OCI-LY1 (cell line): ENCODE results near the gene EMC7.

Source experiments
- EZH2 ChIP-seq: fragments of 200-600 bp; sonication (generic), shearing (Covaris generic); IDR thresholded peaks from 2 replicates; pipeline ENCODE4 v1.8.0; 2017; ENCODE audit warnings: borderline replicate concordance, mixed run types, mild to moderate bottlenecking, antibody characterized with exemption, low read length, moderate library complexity, mixed read lengths
- TF ChIP-seq, protein P1 (sequence below): fragments of 200-600 bp; sonication (generic), shearing (Covaris generic); IDR thresholded peaks from 2 replicates; pipeline ENCODE4 v1.5.1; 2017; ENCODE audit warnings: mild to moderate bottlenecking, antibody characterized with exemption, low read length, moderate library complexity, mixed read lengths

DNA sequence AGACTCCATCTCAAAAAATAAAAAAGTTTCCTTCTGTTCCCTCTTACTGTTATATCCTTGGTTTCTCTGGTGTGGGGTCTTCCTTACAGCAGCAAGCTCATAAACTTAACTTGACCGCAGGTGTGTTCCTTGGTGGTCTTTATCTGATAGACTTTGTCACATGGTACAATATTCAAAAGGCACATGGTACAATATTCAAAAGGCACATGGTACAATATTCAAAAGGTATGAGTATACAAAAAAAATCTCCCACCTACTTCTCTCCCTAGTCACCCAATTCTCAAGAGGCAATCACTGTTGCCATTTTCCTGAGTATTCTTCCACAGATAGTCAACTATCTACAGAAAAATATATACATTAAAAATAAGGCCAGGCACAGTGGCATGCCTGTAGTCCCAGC lies 4.8 kb upstream of the EMC7 start:
- TF ChIP-seq, protein P1, sequence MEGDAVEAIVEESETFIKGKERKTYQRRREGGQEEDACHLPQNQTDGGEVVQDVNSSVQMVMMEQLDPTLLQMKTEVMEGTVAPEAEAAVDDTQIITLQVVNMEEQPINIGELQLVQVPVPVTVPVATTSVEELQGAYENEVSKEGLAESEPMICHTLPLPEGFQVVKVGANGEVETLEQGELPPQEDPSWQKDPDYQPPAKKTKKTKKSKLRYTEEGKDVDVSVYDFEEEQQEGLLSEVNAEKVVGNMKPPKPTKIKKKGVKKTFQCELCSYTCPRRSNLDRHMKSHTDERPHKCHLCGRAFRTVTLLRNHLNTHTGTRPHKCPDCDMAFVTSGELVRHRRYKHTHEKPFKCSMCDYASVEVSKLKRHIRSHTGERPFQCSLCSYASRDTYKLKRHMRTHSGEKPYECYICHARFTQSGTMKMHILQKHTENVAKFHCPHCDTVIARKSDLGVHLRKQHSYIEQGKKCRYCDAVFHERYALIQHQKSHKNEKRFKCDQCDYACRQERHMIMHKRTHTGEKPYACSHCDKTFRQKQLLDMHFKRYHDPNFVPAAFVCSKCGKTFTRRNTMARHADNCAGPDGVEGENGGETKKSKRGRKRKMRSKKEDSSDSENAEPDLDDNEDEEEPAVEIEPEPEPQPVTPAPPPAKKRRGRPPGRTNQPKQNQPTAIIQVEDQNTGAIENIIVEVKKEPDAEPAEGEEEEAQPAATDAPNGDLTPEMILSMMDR, result no peak
- no peak for TF ChIP-seq EZH2
